DOHH2 (cell line): Measurements from ENCODE around the gene SLC16A8.

Experiments used
- H3F3A ChIP-seq: fragments of 200-600 bp; sonication (generic), shearing (Covaris generic); 2 replicates; pipeline ENCODE4 v1.6.0; 2016; ENCODE audit warnings: antibody characterized with exemption, mild to moderate bottlenecking; ENCODE audit not compliant: control insufficient read depth, insufficient read depth
- H3K27ac ChIP-seq: fragments of 200-600 bp; sonication (generic); 2 replicates; pipeline ENCODE4 v1.5.1; 2014; ENCODE audit warnings: low read depth, mild to moderate bottlenecking, low read length, moderate library complexity
- H3K27me3 ChIP-seq: fragments of 200-600 bp; sonication (generic); 2 replicates; pipeline ENCODE4 v1.6.1; 2014; ENCODE audit warnings: mild to moderate bottlenecking, low read length, mixed read lengths; ENCODE audit not compliant: control insufficient read depth
- H3K36me3 ChIP-seq: fragments of 200-600 bp; sonication (generic); 2 replicates; pipeline ENCODE4 v1.6.1; 2014; ENCODE audit warnings: mild to moderate bottlenecking, low read length, moderate library complexity, mixed read lengths; ENCODE audit not compliant: control insufficient read depth
- H3K4me1 ChIP-seq: fragments of 200-600 bp; sonication (generic); 2 replicates; pipeline ENCODE4 v1.6.1; 2014; ENCODE audit warnings: mild to moderate bottlenecking, low read length, mixed read lengths; ENCODE audit not compliant: control insufficient read depth
- H3K4me2 ChIP-seq: fragments of 200-600 bp; sonication (generic); 2 replicates; pipeline ENCODE4 v1.6.0; 2014; ENCODE audit warnings: mild to moderate bottlenecking, low read length, moderate library complexity
- H3K4me3 ChIP-seq: fragments of 200-600 bp; sonication (generic); 2 replicates; pipeline ENCODE4 v1.5.1; 2014; ENCODE audit warnings: mild to moderate bottlenecking, low read length, mixed read lengths
- H3K79me2 ChIP-seq: fragments of 200-600 bp; sonication (generic); 2 replicates; pipeline ENCODE4 v1.6.1; 2014; ENCODE audit warnings: mild to moderate bottlenecking, low read length, mixed read lengths; ENCODE audit not compliant: control insufficient read depth
- H3K9me2 ChIP-seq: fragments of 200-600 bp; sonication (generic); replicated peaks from 2 replicates; pipeline ENCODE4 v1.6.1; 2014; ENCODE audit warnings: mild to moderate bottlenecking, low read length, mixed read lengths; ENCODE audit not compliant: control insufficient read depth
- H3K9me3 ChIP-seq: fragments of 200-600 bp; sonication (generic); 2 replicates; pipeline ENCODE4 v1.6.1; 2014; ENCODE audit warnings: antibody characterized with exemption, low read length, mixed read lengths; ENCODE audit not compliant: control insufficient read depth, insufficient read depth
- H4K20me1 ChIP-seq: fragments of 200-600 bp; sonication (generic); 2 replicates; pipeline ENCODE4 v1.6.0; 2014; ENCODE audit warnings: low read depth, mild to moderate bottlenecking, antibody characterized with exemption, low read length, moderate library complexity; ENCODE audit not compliant: control insufficient read depth, insufficient read depth
- CTCF ChIP-seq: fragments of 200-600 bp; sonication (generic); IDR thresholded peaks from one replicate; pipeline ENCODE4 v1.5.1; 2014; ENCODE audit warnings: antibody characterized with exemption, mild to moderate bottlenecking, low read depth, low read length; ENCODE audit not compliant: poor library complexity, severe bottlenecking
- EZH2phosphoT487 ChIP-seq: fragments of 200-600 bp; sonication (generic); IDR thresholded peaks from 2 replicates; pipeline ENCODE4 v1.6.1; 2017; ENCODE audit warnings: borderline replicate concordance, mild to moderate bottlenecking, antibody characterized with exemption, low read length, moderate library complexity, mixed read lengths

The SLC16A8 gene

GRCh38 chr22:38078046-38078840 lies 5.7 kb downstream of the SLC16A8 start:
- Histone ChIP-seq H3K36me3 (no peaks in the 10 kb centered on the region), H3K79me2 (no peaks in the 10 kb centered on the region), H3K4me3 (no peak overlapping the region), H3F3A (no peaks in the 10 kb centered on the region), H3K27me3 (peaks cover 17% of the 10 kb centered on the region), H3K4me1 (no peaks in the 10 kb centered on the region), H4K20me1 (no peaks in the 10 kb centered on the region), H3K4me2 (no peak overlapping the region), H3K27ac (no peak overlapping the region), H3K9me3 (no peaks in the 10 kb centered on the region), H3K9me2 (no peaks in the 10 kb centered on the region)
- no peak for TF ChIP-seq EZH2phosphoT487
- no peak for TF ChIP-seq CTCF

DNA sequence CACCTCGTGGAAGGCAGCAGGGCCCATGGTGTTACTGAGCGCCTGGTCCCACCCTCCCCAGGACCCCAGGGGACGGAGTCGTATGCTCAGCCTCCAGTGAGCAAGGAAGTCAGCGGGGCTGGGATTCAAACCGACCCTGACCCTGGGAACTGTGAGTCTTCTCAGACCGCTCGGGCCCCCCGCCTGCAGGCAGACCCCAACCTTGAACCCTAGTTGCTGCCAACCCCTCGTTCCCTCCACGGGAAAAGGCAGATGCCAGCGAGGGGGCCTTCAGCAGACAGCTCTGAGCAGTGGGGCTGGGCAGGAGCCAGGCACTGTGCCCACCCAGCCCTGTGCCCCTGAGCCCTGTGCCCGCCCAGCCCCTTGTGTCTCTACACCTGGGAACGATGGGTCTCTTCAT lies 6.4 kb downstream of the SLC16A8 start:
- no peak for TF ChIP-seq EZH2phosphoT487
- no peak for TF ChIP-seq CTCF

GRCh38 chr22:38077096-38077495 lies 6.9 kb downstream of the SLC16A8 start:
- no peak overlapping the region for H3K4me2 ChIP-seq
- no peaks in the 10 kb centered on the region for H3K9me2 ChIP-seq
- TF ChIP-seq CTCF, result no peak

More for the DNA sequence above, 6.4 kb downstream of the SLC16A8 start:
- H3K36me3 ChIP-seq, result no peaks in the 10 kb centered on the region
- no peaks in the 10 kb centered on the region for H3K9me3 ChIP-seq
- H3K9me2 ChIP-seq, result no peaks in the 10 kb centered on the region
- no peaks in the 10 kb centered on the region for H4K20me1 ChIP-seq
- no peaks in the 10 kb centered on the region for H3F3A ChIP-seq
- no peak overlapping the region for H3K27ac ChIP-seq
- H3K27me3 ChIP-seq, result peaks cover 12% of the 10 kb centered on the region
- no peaks in the 10 kb centered on the region for H3K79me2 ChIP-seq
- H3K4me2 ChIP-seq, result no peak overlapping the region
- no peak overlapping the region for H3K4me3 ChIP-seq
- H3K4me1 ChIP-seq, result no peaks in the 10 kb centered on the region

More at GRCh38 chr22:38077096-38077495, 6.9 kb downstream of the SLC16A8 start:
- no peak overlapping the region for H3K4me3 ChIP-seq
- no peaks in the 10 kb centered on the region for H3F3A ChIP-seq
- H4K20me1 ChIP-seq, result no peaks in the 10 kb centered on the region
- H3K27ac ChIP-seq, result no peak overlapping the region
- peaks cover 7% of the 10 kb centered on the region for H3K27me3 ChIP-seq
- no peaks in the 10 kb centered on the region for H3K79me2 ChIP-seq
- H3K4me1 ChIP-seq, result no peaks in the 10 kb centered on the region
- no peaks in the 10 kb centered on the region for H3K36me3 ChIP-seq
- H3K9me3 ChIP-seq, result no peaks in the 10 kb centered on the region
